HepG2 (cell line): ENCODE results near the gene FALEC. TPM values are rescaled to one million over a fixed set of nuclear protein-coding genes. Genes with fewer than 3 reads are reported as not detected.

Experiments used
- ATF6 ChIP-seq: sonication (generic); formaldehyde crosslinking; conservative IDR thresholded peaks from 2 replicates; pipeline ENCODE4 v1.4.0; 2020; ENCODE audit warnings: missing genetic modification reagents
- BRCA1 ChIP-seq: sonication (generic); formaldehyde crosslinking; IDR thresholded peaks from 2 replicates; pipeline ENCODE4 v1.4.0; 2020; ENCODE audit warnings: missing genetic modification reagents
- CREB1 ChIP-seq, 2 experiments: fragments of 450-650 bp in 1 of 2; IDR thresholded peaks; 2 replicates each; pipeline ENCODE4 v1.6.1; 2016 to 2017; ENCODE audit warnings: control low read depth in 1 of 2, mild to moderate bottlenecking in 1 of 2, missing compliant biosample characterization in 1 of 2, missing genetic modification characterization in 1 of 2
- FOXP4 ChIP-seq: sonication (generic); formaldehyde crosslinking; IDR thresholded peaks from 2 replicates; pipeline ENCODE4 v1.4.0; 2020; ENCODE audit warnings: missing genetic modification reagents
- JUND ChIP-seq: sonication (generic); formaldehyde crosslinking; IDR thresholded peaks from 2 replicates; pipeline ENCODE4 v1.8.0; 2022; ENCODE audit warnings: mild to moderate bottlenecking, missing genetic modification reagents
- KLF12 ChIP-seq: sonication (generic); formaldehyde crosslinking; IDR thresholded peaks from 2 replicates; pipeline ENCODE4 v1.4.0; 2020; ENCODE audit warnings: missing genetic modification reagents, borderline replicate concordance
- LBX2 ChIP-seq: sonication (generic); formaldehyde crosslinking; IDR thresholded peaks from 2 replicates; pipeline ENCODE4 v1.5.0; 2020; ENCODE audit warnings: missing genetic modification reagents, mild to moderate bottlenecking, borderline replicate concordance
- MIER2 ChIP-seq: IDR thresholded peaks from 2 replicates; pipeline ENCODE4 v1.6.1; 2016; ENCODE audit warnings: missing biosample characterization, missing genetic modification reagents
- NONO ChIP-seq, 2 experiments: fragments of 450-650 bp in 1 of 2; sonication (generic) in 1 of 2; formaldehyde crosslinking in 1 of 2; IDR thresholded peaks in 1 of 2; conservative IDR thresholded peaks in 1 of 2; 2 replicates each; pipeline versions ENCODE4 v1.6.1 to v1.8.0; 2017 to 2022; ENCODE audit warnings: mild to moderate bottlenecking in 1 of 2, missing genetic modification reagents in 1 of 2, moderate library complexity in 1 of 2
- NR2C2 ChIP-seq: sonication (generic); formaldehyde crosslinking; IDR thresholded peaks from 2 replicates; pipeline ENCODE4 v1.4.0; 2020; ENCODE audit warnings: missing genetic modification reagents, mild to moderate bottlenecking, moderate library complexity, borderline replicate concordance
- ONECUT2 ChIP-seq: sonication (generic); formaldehyde crosslinking; IDR thresholded peaks from 2 replicates; pipeline ENCODE4 v1.4.0; 2020; ENCODE audit warnings: missing genetic modification reagents
- PAX8 ChIP-seq: sonication (generic); formaldehyde crosslinking; IDR thresholded peaks from 2 replicates; pipeline ENCODE4 v1.8.0; 2022; ENCODE audit warnings: mild to moderate bottlenecking, missing genetic modification reagents, borderline replicate concordance
- PHF5A ChIP-seq: IDR thresholded peaks from one replicate; pipeline ENCODE4 v1.6.1; 2018; ENCODE audit warnings: low read depth, missing genetic modification reagents; ENCODE audit not compliant: unreplicated experiment
- POLR2A ChIP-seq, 2 experiments: IDR thresholded peaks; 2 replicates each; pipeline ENCODE4 v1.6.1; 2011; ENCODE audit warnings: low read depth in 2 of 2, low read length in 2 of 2, mild to moderate bottlenecking in 1 of 2, moderate library complexity in 1 of 2; ENCODE audit not compliant: insufficient read depth in 1 of 2
- POLR2G ChIP-seq: fragments of 200-400 bp; formaldehyde crosslinking; IDR thresholded peaks from 2 replicates; pipeline ENCODE4 v1.6.1; 2018; ENCODE audit warnings: mild to moderate bottlenecking, low read depth, low read length, moderate library complexity
- RAD21 ChIP-seq: fragments of 450-650 bp; formaldehyde crosslinking; IDR thresholded peaks from 2 replicates; pipeline ENCODE4 v1.5.0; 2020; ENCODE audit warnings: mild to moderate bottlenecking
- RARA ChIP-seq: IDR thresholded peaks from 2 replicates; pipeline ENCODE4 v1.6.1; 2016; ENCODE audit warnings: missing genetic modification reagents, missing compliant biosample characterization
- SATB2 ChIP-seq: sonication (generic); formaldehyde crosslinking; IDR thresholded peaks from 2 replicates; pipeline ENCODE4 v1.5.0; 2020; ENCODE audit warnings: missing genetic modification reagents
- SNAPC2 ChIP-seq: sonication (generic); formaldehyde crosslinking; IDR thresholded peaks from 2 replicates; pipeline ENCODE4 v1.8.1; 2022; ENCODE audit warnings: mild to moderate bottlenecking, missing genetic modification reagents
- SOX5 ChIP-seq: IDR thresholded peaks from 2 replicates; pipeline ENCODE4 v1.6.1; 2016; ENCODE audit warnings: borderline replicate concordance
- TMF1 ChIP-seq: sonication (generic); formaldehyde crosslinking; IDR thresholded peaks from 2 replicates; pipeline ENCODE4 v1.8.1; 2022; ENCODE audit warnings: low read depth, missing genetic modification reagents
- ZBTB7B ChIP-seq: sonication (generic); formaldehyde crosslinking; IDR thresholded peaks from 2 replicates; pipeline ENCODE4 v1.4.0; 2020; ENCODE audit warnings: missing genetic modification reagents
- ZKSCAN8 ChIP-seq: IDR thresholded peaks from 2 replicates; pipeline ENCODE4 v1.6.1; 2016; ENCODE audit warnings: borderline replicate concordance, missing genetic modification reagents, missing compliant biosample characterization
- ZNF274 ChIP-seq: sonication (generic); formaldehyde crosslinking; IDR thresholded peaks from 2 replicates; pipeline ENCODE4 v1.5.1; 2020; ENCODE audit warnings: mild to moderate bottlenecking, missing genetic modification reagents
- ZNF296 ChIP-seq: sonication (generic); formaldehyde crosslinking; conservative IDR thresholded peaks from 2 replicates; pipeline ENCODE4 v1.5.0; 2020; ENCODE audit warnings: mild to moderate bottlenecking, missing genetic modification reagents
- ZNF709 ChIP-seq: sonication (generic); formaldehyde crosslinking; IDR thresholded peaks from 2 replicates; pipeline ENCODE4 v1.5.0; 2020; ENCODE audit warnings: mild to moderate bottlenecking, missing genetic modification reagents
- ZNF780A ChIP-seq: sonication (generic); formaldehyde crosslinking; IDR thresholded peaks from 2 replicates; pipeline ENCODE4 v1.8.0; 2022; ENCODE audit warnings: mild to moderate bottlenecking, missing genetic modification reagents, moderate library complexity
- polyA plus RNA-seq, 8 experiments: library from polyadenylated mRNA; depleted of rRNA in 3 of 8; stranded (reverse) in 7 of 8; unstranded in 1 of 8; fragments of >200 nt; fragmentation: Illumina TruSeq in 4 of 8; extraction: Trizol in 4 of 8; gene quantifications; 2 replicates each; pipeline versions ENCODE4 v1.2.1 to v1.2.3, GENCODE V29; 2011 to 2016; ENCODE audit warnings: low read depth in 4 of 8, missing spikeins in 1 of 8, mixed read lengths in 1 of 8; ENCODE audit not compliant: insufficient read depth in 1 of 8
- total RNA-seq, 5 experiments: library from RNA; depleted of rRNA; stranded (reverse); fragments of >200 nt; fragmentation: Illumina TruSeq; extraction: Trizol; gene quantifications; 2 replicates each; pipeline ENCODE4 v1.2.3, GENCODE V29; 2016; ENCODE audit warnings: low read depth in 1 of 5

Gene FALEC
- total and polyA plus RNA-seq, 2 of the 13 experiments (the other 11 are each of a cell fraction or from before 2014, with no cell fraction given), result 0.33 to 0.71 TPM

- TF ChIP-seq ATF6 (CRISPR knock-in tag) (no peak), CREB1 (IDR thresholded peaks at IDR 0.05) (no peak), CREB1 (CRISPR knock-in tag; IDR thresholded peaks at IDR 0.05) (peak; percentile 38; the same call in 1 of the 2 replicates), RAD21 (CRISPR knock-in tag) (no peak), ZNF296 (no peak), NONO (IDR thresholded peaks at IDR 0.05) (no peak), NONO (CRISPR knock-in tag; conservative IDR thresholded peaks at IDR 0.05) (no peak; the same call in 1 of the 2 replicates), ONECUT2 (0 out of 2 replicates have a peak, but pooled peaks have one; percentile 19), LBX2 (CRISPR knock-in tag) (no peak), SATB2 (CRISPR knock-in tag) (no peak), ZBTB7B (0 out of 2 replicates have a peak, but pooled peaks have one; percentile 3), ZKSCAN8 (no peak), TMF1 (CRISPR knock-in tag) (no peak), PAX8 (CRISPR knock-in tag) (no peak), JUND (CRISPR knock-in tag) (no peak), NR2C2 (CRISPR knock-in tag) (peak; percentile 95), KLF12 (no peak), ZNF709 (CRISPR knock-in tag) (no peak), MIER2 (CRISPR knock-in tag) (no peak), RARA (peak; percentile 66), ZNF274 (CRISPR knock-in tag) (no peak), PHF5A (no peak), SNAPC2 (CRISPR knock-in tag) (no peak), BRCA1 (CRISPR knock-in tag) (no peak), FOXP4 (CRISPR knock-in tag) (0 out of 2 replicates have a peak, but pooled peaks have one; percentile 18), SOX5 (CRISPR knock-in tag) (no peak), POLR2A (IDR thresholded peaks at IDR 0.05; ENCODE audit: insufficient read depth in 1 of 2, low read depth in 2 of 2, low read length in 2 of 2) (0 out of 4 replicates have a peak, but pooled peaks of 1 of the 2 experiments have one; percentile 11), ZNF780A (CRISPR knock-in tag) (no peak), POLR2G (peak; percentile 16)
Observed at GRCh38 chr1:150562446-150563339, 47.1 kb downstream of the FALEC start (continued).
